Measurements from ENCODE around the gene CBARP. TPM values are rescaled to one million over a fixed set of nuclear protein-coding genes. Genes with fewer than 3 reads are reported as not detected.
A peak's percentile ranks its signal among the peaks of the same experiment; 100 is the strongest.
"Not testable (repeated sequence)": the region's sequence is repeated elsewhere in the genome, so short reads cannot be mapped to it uniquely, and the experiment has no call there.

CBARP gene
- total RNA-seq, 1 experiment from 2014 or later: 23.4 TPM

GRCh38 chr19:1205114-1206099, 32.4 kb downstream of the CBARP start, which contains the start of gene STK11:
TSS of gene STK11 (plus strand) at chr19:1205778. CDS start at chr19:1206914, 1,136 bp downstream.
- ChIA-PET POLR2A (interaction anchor here (0.7 kb wide), 1 partner anchor 100 kb away, joined by 3 read pairs; no protein-coding TSS in a partner anchor), CTCF (no interaction called here)
- ATAC-seq (peak; percentile 94), DNase-seq (ENCODE audit: low spot score) (peak; percentile 99)
- TF ChIP-seq NR2C2 (CRISPR knock-in tag; IDR thresholded peaks at IDR 0.05): peak; percentile 71
- TF ChIP-seq MYBL2 (CRISPR knock-in tag; IDR thresholded peaks at IDR 0.05): peak; percentile 82; the same call in 1 of the 2 replicates
- peak; percentile 51 for TF ChIP-seq USF2 (CRISPR knock-in tag; IDR thresholded peaks at IDR 0.05)
- TF ChIP-seq HMGXB4 (CRISPR knock-in tag; IDR thresholded peaks at IDR 0.05): peak; percentile 64
- TF ChIP-seq SP1 (CRISPR knock-in tag; conservative IDR thresholded peaks at IDR 0.05): peak; percentile 99
- no peak for TF ChIP-seq OVOL2 (CRISPR knock-in tag; IDR thresholded peaks at IDR 0.05; ENCODE audit: borderline replicate concordance)
- TF ChIP-seq FOXP1 (CRISPR knock-in tag; IDR thresholded peaks at IDR 0.05; ENCODE audit: borderline replicate concordance): peak; percentile 73; the same call in 1 of the 2 replicates
- TF ChIP-seq USF1 (CRISPR knock-in tag; IDR thresholded peaks at IDR 0.05): peak; percentile 55; the same call in 1 of the 2 replicates
- peak; percentile 96 for TF ChIP-seq NFYB (CRISPR knock-in tag; conservative IDR thresholded peaks at IDR 0.05; ENCODE audit: low read depth)
- TF ChIP-seq ZNF281 (CRISPR knock-in tag; IDR thresholded peaks at IDR 0.05): no peak
- peak; percentile 58; the same call in 1 of the 2 replicates for TF ChIP-seq ETV6 (CRISPR knock-in tag; IDR thresholded peaks at IDR 0.05)
- peak; percentile 98 for TF ChIP-seq FOXK1 (CRISPR knock-in tag; IDR thresholded peaks at IDR 0.05)
- peak; percentile 87; the same call in 1 of the 2 replicates for TF ChIP-seq FOXP4 (CRISPR knock-in tag; IDR thresholded peaks at IDR 0.05)
- peak; percentile 79 for TF ChIP-seq E2F5 (CRISPR knock-in tag; IDR thresholded peaks at IDR 0.05)
- no peak for TF ChIP-seq ATF2 (CRISPR knock-in tag; IDR thresholded peaks at IDR 0.05; ENCODE audit: borderline replicate concordance, low read depth)
- TF ChIP-seq JUN (CRISPR knock-in tag; IDR thresholded peaks at IDR 0.05): no peak
- peak; percentile 68 for TF ChIP-seq MAX (CRISPR knock-in tag; IDR thresholded peaks at IDR 0.05)
- Mint-ChIP-seq H3K27me3 (ENCODE audit: low read depth) (no peaks in the 10 kb centered on the region), H3K27ac (peak within 1 kb of the TSS; percentile 94; the same call in 1 of the 2 replicates), H3K4me3 (peak within 1 kb of the TSS; percentile 95), H3K4me1 (peaks cover 26% of the 10 kb centered on the region), H3K36me3 (peaks cover 10% of the 10 kb centered on the region), H3K9me3 (no peaks in the 10 kb centered on the region)

- CTCF ChIA-PET: interaction anchor here (0.6 to 1.3 kb wide), 4 partner anchors 27 to 118 kb away, joined by 3 read pairs; no protein-coding TSS in a partner anchor
- not testable (repeated sequence) for ATAC-seq, H3K27ac Mint-ChIP-seq
These were observed 37.2 kb downstream of the CBARP start for GRCh38 chr19:1200614-1201013.

More at GRCh38 chr19:1200614-1201013, 37.2 kb downstream of the CBARP start:
- H3K4me3 Mint-ChIP-seq; POLR2A ChIA-PET; H3K4me1 Mint-ChIP-seq; H3K36me3 Mint-ChIP-seq; H3K27me3 Mint-ChIP-seq (ENCODE audit: low read depth); H3K9me3 Mint-ChIP-seq; DNase-seq (ENCODE audit: low spot score): not testable (repeated sequence)
